GM21367 (cell line): ENCODE data around the gene ORM2.
"Not testable (repeated sequence)": the region's sequence is repeated elsewhere in the genome, so short reads cannot be mapped to it uniquely, and the experiment has no call there.

Source experiments
- ATAC-seq: cut with Tn5 transposase; IDR thresholded peaks from one replicate; pipeline ENCODE4 v1.9.1; 2021; ENCODE audit not compliant: unreplicated experiment

ORM2 gene

GRCh38 chr9:114330636-114331035 lies 967 bp downstream of the ORM2 start:
- ATAC-seq = no peak

GRCh38 chr9:114331229-114332195 lies 1.8 kb downstream of the ORM2 start:
- not testable (repeated sequence) for ATAC-seq

- ATAC-seq = not testable (repeated sequence)
These were observed 2.9 kb downstream of the ORM2 start for GRCh38 chr9:114332474-114333040.

DNA sequence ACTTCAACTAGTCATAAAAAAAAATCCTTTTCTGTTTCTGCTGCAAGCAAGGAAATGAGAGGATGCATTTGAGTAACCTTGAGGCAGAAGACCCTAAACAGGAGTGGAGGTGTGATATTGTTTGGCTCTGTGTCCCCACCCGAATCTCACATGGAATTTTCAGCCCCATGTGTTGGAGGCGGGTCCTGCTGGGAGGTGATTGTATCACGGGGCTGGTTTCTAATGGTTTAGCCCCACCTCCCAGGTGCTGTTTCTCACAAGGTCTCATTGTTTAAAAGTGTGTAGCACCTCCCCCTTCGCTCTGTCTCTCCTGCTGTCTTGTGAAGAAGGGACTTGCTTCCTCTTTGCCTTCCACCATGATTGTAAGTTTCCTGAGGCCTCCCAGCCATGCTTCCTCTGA lies 4.0 kb downstream of the ORM2 start:
- ATAC-seq = not testable (repeated sequence)

DNA sequence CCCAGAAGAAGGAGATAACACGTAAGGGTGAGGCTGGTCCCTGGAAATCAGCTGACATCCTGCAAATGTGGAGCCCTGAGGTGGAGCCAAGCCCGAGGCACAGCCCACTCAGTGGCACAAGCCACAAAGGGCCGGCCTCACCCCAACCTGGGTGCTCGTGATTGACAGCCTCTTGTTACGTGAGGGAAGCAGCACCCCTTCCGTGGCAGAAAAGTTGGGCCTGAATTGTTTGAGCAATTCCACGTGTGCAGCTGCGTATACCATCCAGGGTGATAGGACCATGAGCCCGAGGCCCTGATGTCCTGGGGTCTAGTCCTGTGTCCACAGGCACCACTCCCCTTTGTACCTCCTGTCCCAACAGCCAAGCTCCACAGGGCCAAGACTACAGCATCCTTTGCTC lies 4.8 kb downstream of the ORM2 start:
- ATAC-seq = no peak

DNA sequence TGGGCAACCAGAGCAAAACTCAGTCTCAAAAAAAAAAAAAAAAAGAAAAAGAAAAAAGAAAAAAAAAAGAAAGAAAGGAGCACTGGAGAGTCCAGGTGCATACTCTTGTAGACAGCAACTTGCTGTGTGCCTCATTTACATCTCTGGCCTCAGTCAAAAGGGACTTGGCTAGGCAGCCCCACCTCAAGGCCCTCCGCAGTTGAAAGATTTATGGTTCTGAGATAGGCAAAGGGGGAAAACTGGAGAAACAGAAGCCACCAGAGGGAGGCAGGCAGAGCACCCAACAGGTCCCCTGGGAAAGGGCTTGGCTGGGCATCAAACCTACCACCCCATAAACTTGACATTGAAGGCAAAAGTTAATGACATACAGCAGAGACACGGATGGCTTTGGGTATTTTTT lies 6.1 kb downstream of the ORM2 start:
- ATAC-seq = no peak

DNA sequence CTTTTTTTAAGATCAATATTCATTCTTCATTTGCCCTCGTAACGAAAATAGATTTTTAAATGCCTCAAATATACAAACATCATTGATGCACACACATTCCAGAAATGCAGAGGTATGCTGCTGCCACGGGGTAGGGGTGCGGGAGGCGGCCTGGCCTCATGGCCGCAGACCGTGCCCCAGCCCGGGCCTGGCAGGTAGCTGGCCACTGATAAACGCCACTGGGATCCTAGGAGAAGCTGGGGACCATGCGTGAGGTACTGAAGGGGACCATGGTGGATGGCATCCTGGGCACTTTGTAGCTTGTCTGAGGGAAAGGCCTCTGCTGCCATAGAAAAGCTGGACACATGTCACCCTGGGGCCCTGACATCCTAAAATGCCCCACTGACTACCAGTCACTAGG lies 6.5 kb downstream of the ORM2 start:
- ATAC-seq = no peak

GRCh38 chr9:114336699-114337395 lies 7.2 kb downstream of the ORM2 start:
- ATAC-seq = no peak

DNA sequence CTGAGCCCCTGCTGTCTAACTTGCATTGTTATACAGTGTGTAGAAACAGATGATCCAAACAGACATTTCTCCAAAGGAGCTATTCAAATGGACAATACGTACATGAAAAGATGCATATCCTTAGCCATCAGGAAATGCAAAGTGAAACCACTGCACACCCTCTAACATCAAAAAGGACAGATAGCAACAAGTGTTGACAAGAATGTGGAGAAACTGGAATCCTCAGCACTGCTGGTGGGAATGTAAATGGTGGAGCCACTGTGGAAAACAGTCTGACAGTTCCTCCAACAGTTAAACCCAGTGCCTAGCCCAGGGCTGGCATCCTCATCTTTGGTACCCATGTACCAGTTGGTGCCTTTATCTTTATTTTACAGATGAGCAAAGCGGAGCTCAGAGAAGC lies 8.5 kb downstream of the ORM2 start:
- no peak for ATAC-seq

GRCh38 chr9:114339130-114339908 lies 9.7 kb downstream of the ORM2 start:
- ATAC-seq = peak; percentile 43

DNA sequence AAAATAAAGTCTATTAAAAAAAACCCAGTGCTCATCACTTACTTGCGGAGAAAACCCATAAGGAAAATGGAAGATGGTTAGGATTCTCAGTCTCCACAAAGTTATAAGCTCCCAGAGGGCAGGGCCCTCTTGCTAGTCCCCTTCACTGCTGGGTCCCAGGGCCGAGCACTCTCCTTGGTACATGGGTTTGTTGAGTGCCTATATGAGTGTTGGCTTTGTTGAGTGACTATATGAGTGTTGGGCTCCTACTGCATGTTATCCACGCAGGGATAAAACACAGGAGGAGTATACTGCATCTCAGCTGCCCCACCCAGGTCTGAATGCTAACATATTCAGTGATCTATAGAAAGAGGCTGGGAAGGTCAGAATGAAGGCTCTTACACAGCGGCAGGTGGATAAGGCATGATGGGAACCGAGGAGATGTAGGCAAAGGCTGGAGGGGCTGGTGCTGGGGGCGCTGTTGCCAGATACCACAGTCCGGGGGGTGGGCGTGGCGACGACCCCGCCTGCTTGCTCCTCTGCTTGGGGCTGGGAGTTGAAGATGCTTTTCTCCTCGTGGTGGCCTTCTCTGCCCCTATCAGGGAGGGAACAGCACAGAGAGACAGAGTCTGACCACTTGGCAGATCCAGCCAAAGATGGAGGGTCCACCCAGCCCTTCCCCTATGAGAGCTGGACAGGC lies 11.6 kb downstream of the ORM2 start:
- ATAC-seq = no peak

GRCh38 chr9:114341991-114342390 lies 12.3 kb downstream of the ORM2 start:
- ATAC-seq = no peak

- no peak for ATAC-seq
These were observed 13.2 kb downstream of the ORM2 start for GRCh38 chr9:114342755-114343440.

DNA sequence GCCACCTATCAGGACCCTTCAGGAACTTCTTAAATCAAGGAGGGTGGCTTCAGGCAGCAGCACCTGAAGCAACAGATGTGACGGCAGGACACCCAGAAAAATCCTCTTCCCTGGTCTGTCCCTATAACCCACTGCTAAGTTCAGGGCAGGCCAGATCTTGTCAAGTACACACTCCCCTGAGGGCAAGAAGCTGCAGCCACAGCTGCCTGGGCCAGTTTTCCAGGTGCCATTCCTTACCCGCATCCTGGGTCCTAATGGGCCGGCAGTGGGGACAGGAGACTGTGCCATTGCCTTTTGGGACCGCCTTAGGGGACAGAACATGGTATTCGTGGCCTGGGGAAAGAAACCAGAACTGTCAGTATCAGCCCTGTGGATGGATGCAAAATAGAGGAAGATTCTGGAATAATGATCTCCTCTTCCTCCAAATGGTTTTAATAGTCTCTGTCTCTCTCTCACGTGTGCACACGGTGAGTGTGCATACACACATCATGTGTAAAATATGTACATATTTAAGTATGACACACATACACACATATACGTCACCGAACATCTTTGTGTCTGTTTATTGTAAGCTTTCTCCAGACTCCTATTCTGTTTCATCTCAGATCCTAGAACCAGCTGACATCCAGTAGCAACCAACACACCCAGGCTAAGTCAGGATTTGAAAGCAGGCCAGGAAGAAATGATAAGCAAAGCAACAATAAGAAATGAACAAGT lies 14.0 kb downstream of the ORM2 start:
- ATAC-seq = no peak

DNA sequence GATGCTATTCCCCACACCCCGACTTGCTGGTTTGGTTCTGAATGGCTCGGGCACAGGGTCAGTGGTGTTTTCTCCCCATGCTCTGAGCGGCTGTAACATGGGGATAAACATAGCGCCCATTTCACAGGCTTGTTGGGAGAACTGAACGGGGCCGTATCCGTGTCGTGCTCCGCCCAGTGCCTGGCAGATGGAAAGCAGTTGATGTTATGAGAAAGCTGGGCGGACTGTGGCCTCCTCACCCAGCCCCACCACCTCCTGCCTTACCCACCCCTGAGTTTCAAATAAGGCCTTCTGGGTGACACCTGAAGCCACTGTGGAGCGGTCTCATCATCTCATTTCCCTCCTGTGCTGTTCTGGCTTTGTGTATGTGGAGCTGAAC lies 14.5 kb downstream of the ORM2 start:
- no peak for ATAC-seq

DNA sequence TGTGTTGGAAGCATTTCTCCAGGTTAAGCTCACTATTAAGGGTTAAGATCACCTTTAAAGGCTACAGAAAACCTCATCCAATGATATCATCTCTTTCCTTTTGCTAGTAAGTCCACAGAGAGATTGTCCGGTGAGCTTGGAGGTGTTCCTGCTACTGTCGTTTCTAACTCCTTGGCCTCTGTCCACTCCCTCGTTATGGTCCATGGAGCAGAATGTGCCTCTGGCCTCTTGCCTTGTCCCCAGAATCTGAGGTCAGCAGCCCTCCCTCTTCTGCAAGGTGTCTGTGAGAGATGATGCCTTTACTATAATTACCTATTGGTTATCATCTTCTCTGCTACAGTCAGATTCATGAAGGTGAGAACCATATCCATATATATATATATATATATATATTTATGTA lies 15.0 kb downstream of the ORM2 start:
- no peak for ATAC-seq

DNA sequence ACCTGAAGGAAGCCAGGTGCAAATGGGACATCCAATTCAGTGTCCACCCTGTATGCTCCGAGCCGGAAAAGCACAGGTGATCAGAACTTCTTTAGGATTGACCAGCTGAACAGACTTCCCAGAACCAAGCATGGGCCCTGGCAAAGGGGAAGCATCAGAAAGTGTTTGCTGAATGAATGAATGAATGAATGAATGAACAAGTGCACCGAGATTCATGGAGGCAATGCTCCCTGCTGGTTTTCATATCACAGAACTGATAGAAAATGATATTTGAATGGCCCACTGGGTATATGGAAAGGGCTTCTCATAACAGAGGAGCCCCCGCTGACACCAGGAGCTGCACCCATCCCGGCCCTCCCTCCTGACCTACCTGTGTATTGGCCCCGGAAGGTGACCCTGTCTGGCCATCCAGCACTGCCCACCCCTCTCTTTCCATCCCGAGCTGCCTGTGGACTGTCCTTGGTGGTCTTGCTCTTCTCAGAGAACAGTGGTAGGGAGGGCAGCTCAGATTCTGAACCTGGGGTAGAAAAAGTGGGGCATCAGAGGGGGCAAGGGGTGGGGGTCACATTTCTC lies 15.9 kb downstream of the ORM2 start:
- no peak for ATAC-seq

DNA sequence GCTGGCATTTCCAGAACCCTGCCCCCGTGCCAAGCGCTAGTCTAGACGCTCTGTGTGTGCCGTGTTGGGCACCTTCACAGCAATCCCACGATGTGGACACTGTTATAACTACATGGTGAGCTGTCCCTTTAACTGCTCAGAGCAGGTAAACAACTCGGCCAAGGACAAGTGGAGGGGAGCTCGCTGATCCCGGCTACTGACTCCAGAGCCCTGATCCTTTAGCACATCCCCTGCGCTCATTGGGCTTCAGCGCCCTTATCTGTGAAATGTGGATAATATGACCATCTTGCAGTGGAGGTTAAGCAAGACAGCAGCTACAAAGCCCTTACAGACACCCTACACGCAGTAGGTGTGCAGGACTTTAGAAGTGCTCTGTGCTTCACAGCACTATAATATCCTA lies 16.5 kb downstream of the ORM2 start:
- ATAC-seq = no peak

DNA sequence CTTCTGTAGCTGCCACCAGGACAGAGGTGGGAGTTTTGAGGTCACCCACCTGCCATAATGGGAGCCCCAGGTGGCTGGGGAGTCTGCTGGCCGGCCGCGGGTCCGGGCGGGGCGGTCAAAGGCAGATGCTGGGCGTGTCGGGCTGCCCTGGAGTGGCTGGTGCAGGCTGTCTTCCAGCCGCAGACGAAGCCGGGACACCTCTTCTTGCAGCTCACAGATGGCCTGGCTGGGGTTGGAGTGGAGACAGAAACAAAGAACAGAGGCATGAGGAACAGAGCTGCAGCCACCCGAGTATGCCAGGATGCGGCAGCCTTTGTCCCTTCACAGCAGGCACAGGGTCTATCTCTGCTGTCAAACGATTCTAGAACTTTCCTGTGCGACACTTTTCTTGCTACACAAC lies 18.0 kb downstream of the ORM2 start:
- ATAC-seq = no peak
